GM21528 (cell line): ENCODE data around the gene NEUROD2.

Experiments
- ATAC-seq: cut with Tn5 transposase; IDR thresholded peaks from one replicate; pipeline ENCODE4 v1.9.1; 2021; ENCODE audit warnings: mild to moderate bottlenecking, moderate library complexity; ENCODE audit not compliant: unreplicated experiment, low FRiP score

NEUROD2 gene

GRCh38 chr17:39636587-39636926 is 28.8 kb upstream of the NEUROD2 start:
- peak; percentile 4 for ATAC-seq

- ATAC-seq: no peak
These were observed 28.0 kb upstream of the NEUROD2 start for GRCh38 chr17:39635614-39636176.

- no peak for ATAC-seq
These were observed 26.7 kb upstream of the NEUROD2 start for GRCh38 chr17:39634384-39634871.

GRCh38 chr17:39633570-39634183 is 26.0 kb upstream of the NEUROD2 start:
- no peak for ATAC-seq

GRCh38 chr17:39632153-39632941 is 24.6 kb upstream of the NEUROD2 start:
- ATAC-seq: no peak

GRCh38 chr17:39631403-39631802 is 23.7 kb upstream of the NEUROD2 start:
- no peak for ATAC-seq

GRCh38 chr17:39629898-39630297 is 22.2 kb upstream of the NEUROD2 start:
- ATAC-seq: no peak

GRCh38 chr17:39629494-39629880 is 21.8 kb upstream of the NEUROD2 start:
- ATAC-seq: no peak

- no peak for ATAC-seq
These were observed 21.2 kb upstream of the NEUROD2 start for GRCh38 chr17:39628655-39629493.

- ATAC-seq: no peak
These were observed 20.2 kb upstream of the NEUROD2 start for GRCh38 chr17:39627712-39628516.

GRCh38 chr17:39627047-39627711 is 19.5 kb upstream of the NEUROD2 start:
- ATAC-seq: no peak

GRCh38 chr17:39626171-39627046 is 18.7 kb upstream of the NEUROD2 start, which contains the start of gene PPP1R1B:
PPP1R1B (plus strand) TSS chr17:39626952; CDS start chr17:39627393, 441 bp downstream.
- ATAC-seq: no peak

- ATAC-seq: no peak
These were observed 17.6 kb upstream of the NEUROD2 start for GRCh38 chr17:39625198-39625785.

- no peak for ATAC-seq
These were observed 16.6 kb upstream of the NEUROD2 start for GRCh38 chr17:39624313-39624712.

- ATAC-seq: peak; percentile 60
These were observed 15.7 kb upstream of the NEUROD2 start for GRCh38 chr17:39623356-39623950.

- no peak for ATAC-seq
These were observed 14.8 kb upstream of the NEUROD2 start for GRCh38 chr17:39622380-39623006.
